Trophoblast cell (in vitro differentiated cells and primary cell): ENCODE results near the gene TANK.
"Not testable (repeated sequence)": the region's sequence is repeated elsewhere in the genome, so short reads cannot be mapped to it uniquely, and the experiment has no call there.

Experiments
- DNase-seq, 2 donors: peaks; one replicate each; pipeline ENCODE4 v3.0.0-alpha.2; 2016
- H2AFZ ChIP-seq: 2 replicates; pipeline ENCODE4 v1.6.1; 2013; ENCODE audit warnings: low read length, moderate library complexity, mild to moderate bottlenecking; ENCODE audit not compliant: insufficient read depth, poor library complexity
- H2AK5ac ChIP-seq: 2 replicates; pipeline ENCODE4 v1.6.1; 2013; ENCODE audit warnings: mild to moderate bottlenecking, low read length
- H2BK120ac ChIP-seq: 2 replicates; pipeline ENCODE4 v1.6.1; 2013; ENCODE audit warnings: low read length, mild to moderate bottlenecking, moderate library complexity; ENCODE audit not compliant: insufficient read depth, poor library complexity
- H2BK12ac ChIP-seq: 2 replicates; pipeline ENCODE4 v1.6.1; 2013; ENCODE audit warnings: mild to moderate bottlenecking, low read length, moderate library complexity
- H2BK5ac ChIP-seq: 2 replicates; pipeline ENCODE4 v1.6.1; 2013; ENCODE audit warnings: low read length, low read depth, moderate library complexity, mild to moderate bottlenecking; ENCODE audit not compliant: poor library complexity
- H3K14ac ChIP-seq: 2 replicates; pipeline ENCODE4 v1.6.1; 2013; ENCODE audit warnings: mild to moderate bottlenecking, low read length
- H3K18ac ChIP-seq: 2 replicates; pipeline ENCODE4 v1.6.1; 2013; ENCODE audit warnings: mild to moderate bottlenecking, low read length
- H3K23ac ChIP-seq: 2 replicates; pipeline ENCODE4 v1.6.1; 2013; ENCODE audit warnings: low read length
- H3K27ac ChIP-seq: 2 replicates; pipeline ENCODE4 v1.5.1; 2013; ENCODE audit warnings: low read depth, mild to moderate bottlenecking, inconsistent platforms, low read length, moderate library complexity
- H3K27me3 ChIP-seq: 2 replicates; pipeline ENCODE4 v1.6.1; 2013; ENCODE audit warnings: inconsistent platforms, mild to moderate bottlenecking, low read length, moderate library complexity; ENCODE audit not compliant: insufficient read depth
- H3K36me3 ChIP-seq, 2 experiments: 1 replicate in 1 of 2; 2 replicates in 1 of 2; pipeline ENCODE4 v1.6.1; 2013; ENCODE audit warnings: low read length in 2 of 2, mild to moderate bottlenecking in 2 of 2, moderate library complexity in 1 of 2; ENCODE audit not compliant: insufficient read depth in 2 of 2, control insufficient read depth in 1 of 2
- H3K4ac ChIP-seq: 2 replicates; pipeline ENCODE4 v1.6.1; 2013; ENCODE audit warnings: low read depth, mild to moderate bottlenecking, low read length, moderate library complexity
- H3K4me1 ChIP-seq, 2 experiments: 1 replicate in 1 of 2; 2 replicates in 1 of 2; pipeline ENCODE4 v1.6.1; 2013; ENCODE audit warnings: low read length in 2 of 2, mild to moderate bottlenecking in 2 of 2, moderate library complexity in 1 of 2; ENCODE audit not compliant: insufficient read depth in 2 of 2, control insufficient read depth in 1 of 2
- H3K4me2 ChIP-seq: 2 replicates; pipeline ENCODE4 v1.6.1; 2013; ENCODE audit warnings: inconsistent platforms, mild to moderate bottlenecking, low read length, moderate library complexity
- H3K4me3 ChIP-seq: 2 replicates; pipeline ENCODE4 v1.5.1; 2013; ENCODE audit warnings: mild to moderate bottlenecking, low read depth, low read length, inconsistent platforms
- H3K79me1 ChIP-seq: one replicate; pipeline ENCODE4 v1.6.1; 2013; ENCODE audit warnings: low read length
- H3K79me2 ChIP-seq: 2 replicates; pipeline ENCODE4 v1.6.1; 2013; ENCODE audit warnings: low read length, mild to moderate bottlenecking; ENCODE audit not compliant: control insufficient read depth, insufficient read depth, poor library complexity
- H3K9ac ChIP-seq: 2 replicates; pipeline ENCODE4 v1.6.1; 2013; ENCODE audit warnings: mild to moderate bottlenecking, low read length
- H3K9me3 ChIP-seq: 2 replicates; pipeline ENCODE4 v1.6.1; 2013; ENCODE audit warnings: low read depth, mild to moderate bottlenecking, control low read depth, inconsistent platforms, low read length; ENCODE audit not compliant: insufficient read depth
- H4K12ac ChIP-seq: 2 replicates; pipeline ENCODE4 v1.6.1; 2013; ENCODE audit warnings: low read depth, mild to moderate bottlenecking, low read length, moderate library complexity
- H4K8ac ChIP-seq: 2 replicates; pipeline ENCODE4 v1.6.1; 2013; ENCODE audit warnings: low read depth, mild to moderate bottlenecking, low read length, moderate library complexity
- H4K91ac ChIP-seq: one replicate; pipeline ENCODE4 v1.6.1; 2013; ENCODE audit warnings: low read depth, mild to moderate bottlenecking, low read length, moderate library complexity
- WGBS: extraction: QIAGEN DNeasy Blood & Tissue Kit; methylation state at CpG from one replicate; pipeline ENCODE4 v1.1.7; 2013; ENCODE audit warnings: missing lambda C conversion rate; ENCODE audit not compliant: insufficient read length, insufficient coverage; ENCODE audit errors: extremely low coverage; 5-methylcytosine and 5-hydroxymethylcytosine counted together

TANK gene

GRCh38 chr2:161279230-161279815 is 119.1 kb downstream of the TANK start:
- not testable (repeated sequence) for H3K27me3 ChIP-seq, H3K4me1 ChIP-seq, H2BK12ac ChIP-seq, H4K8ac ChIP-seq, H3K18ac ChIP-seq, H3K9me3 ChIP-seq, H3K4ac ChIP-seq, H3K4me3 ChIP-seq, H3K79me2 ChIP-seq, H3K23ac ChIP-seq, DNase-seq, H2AFZ ChIP-seq, H3K36me3 ChIP-seq, H3K4me2 ChIP-seq, H2AK5ac ChIP-seq, H4K12ac ChIP-seq, H4K91ac ChIP-seq, H2BK120ac ChIP-seq, H2BK5ac ChIP-seq, H3K79me1 ChIP-seq, H3K9ac ChIP-seq, H3K27ac ChIP-seq, H3K14ac ChIP-seq
- WGBS: no CpG with 5 or more reads among the region's 5 CpGs

GRCh38 chr2:161280906-161281323 is 120.7 kb downstream of the TANK start:
- not testable (repeated sequence) for H3K4me1 ChIP-seq, H3K27ac ChIP-seq, H3K9ac ChIP-seq, H3K79me1 ChIP-seq, H2AFZ ChIP-seq, H4K91ac ChIP-seq, H2BK120ac ChIP-seq, H3K9me3 ChIP-seq, H3K27me3 ChIP-seq, H3K4ac ChIP-seq, H4K12ac ChIP-seq, H4K8ac ChIP-seq, H3K4me2 ChIP-seq, H2BK5ac ChIP-seq, H2BK12ac ChIP-seq, H3K79me2 ChIP-seq, H3K36me3 ChIP-seq, H3K4me3 ChIP-seq, H3K18ac ChIP-seq, H3K14ac ChIP-seq, H2AK5ac ChIP-seq, H3K23ac ChIP-seq
- DNase-seq: peak in 1 of 2 donors; percentile 41
- no CpG with 5 or more reads among the region's 18 CpGs for WGBS

GRCh38 chr2:161281615-161282310 is 121.5 kb downstream of the TANK start:
- not testable (repeated sequence) for H3K23ac ChIP-seq, H2AFZ ChIP-seq, H3K4me2 ChIP-seq, H3K18ac ChIP-seq, H2AK5ac ChIP-seq, H3K4ac ChIP-seq, H3K9ac ChIP-seq, H4K91ac ChIP-seq, H4K12ac ChIP-seq, H3K4me3 ChIP-seq, H2BK120ac ChIP-seq, H2BK5ac ChIP-seq, H3K36me3 ChIP-seq, H3K79me2 ChIP-seq, H3K27me3 ChIP-seq, H2BK12ac ChIP-seq, H3K14ac ChIP-seq, DNase-seq, H3K4me1 ChIP-seq, H4K8ac ChIP-seq, H3K79me1 ChIP-seq, H3K27ac ChIP-seq
- WGBS: no CpG with 5 or more reads among the region's 11 CpGs
- peaks cover 10% of the 10 kb centered on the region for H3K9me3 ChIP-seq

- not testable (repeated sequence) for H2BK5ac ChIP-seq, H3K4me3 ChIP-seq, H3K27me3 ChIP-seq, H3K79me2 ChIP-seq, H3K4ac ChIP-seq, H3K27ac ChIP-seq, H3K79me1 ChIP-seq, H4K12ac ChIP-seq, H3K9ac ChIP-seq, H4K8ac ChIP-seq, H3K14ac ChIP-seq, H3K36me3 ChIP-seq, H4K91ac ChIP-seq, H2AFZ ChIP-seq, H2BK120ac ChIP-seq, H2AK5ac ChIP-seq, H3K4me1 ChIP-seq, H2BK12ac ChIP-seq, DNase-seq, H3K18ac ChIP-seq, H3K23ac ChIP-seq, H3K4me2 ChIP-seq
- no CpG with 5 or more reads among the region's 9 CpGs for whole genome bisulfite sequencing
- peaks cover 10% of the 10 kb centered on the region for H3K9me3 ChIP-seq
Measured at GRCh38 chr2:161282311-161282644, 122.0 kb downstream of the TANK start.
